ENCODE measurements around the gene ACTR2.
"Not testable (repeated sequence)": the region's sequence is repeated elsewhere in the genome, so short reads cannot be mapped to it uniquely, and the experiment has no call there.

The ACTR2 gene

GRCh38 chr2:65231892-65232477, 4.4 kb downstream of the ACTR2 start:
- DNase-seq = no peak

- DNase-seq = no peak
Measured at GRCh38 chr2:65232636-65233035, 5.0 kb downstream of the ACTR2 start.

GRCh38 chr2:65240657-65241056, 13.0 kb downstream of the ACTR2 start:
- DNase-seq = no peak

GRCh38 chr2:65244452-65244851, 16.8 kb downstream of the ACTR2 start:
- DNase-seq = not testable (repeated sequence)

- no peak for DNase-seq
Measured at GRCh38 chr2:65252640-65253039, 25.0 kb downstream of the ACTR2 start.

GRCh38 chr2:65255356-65255755, 27.7 kb downstream of the ACTR2 start:
- DNase-seq = no peak

GRCh38 chr2:65256054-65256453, 28.4 kb downstream of the ACTR2 start:
- no peak for DNase-seq

- not testable (repeated sequence) for DNase-seq
Measured at GRCh38 chr2:65257866-65258265, 30.2 kb downstream of the ACTR2 start.

- DNase-seq = no peak
Measured at GRCh38 chr2:65261676-65262075, 34.0 kb downstream of the ACTR2 start.

GRCh38 chr2:65263262-65263661, 35.6 kb downstream of the ACTR2 start:
- DNase-seq = no peak

GRCh38 chr2:65263986-65264385, 36.4 kb downstream of the ACTR2 start:
- no peak for DNase-seq

- no peak for DNase-seq
Measured at GRCh38 chr2:65264821-65265670, 37.4 kb downstream of the ACTR2 start.

GRCh38 chr2:65265671-65266045, 38.0 kb downstream of the ACTR2 start:
- no peak for DNase-seq

- no peak for DNase-seq
Measured at GRCh38 chr2:65267008-65267407, 39.4 kb downstream of the ACTR2 start.

- no peak for DNase-seq
Measured at GRCh38 chr2:65268957-65269356, 41.3 kb downstream of the ACTR2 start.

- no peak for DNase-seq
Measured at GRCh38 chr2:65273344-65273743, 45.7 kb downstream of the ACTR2 start.

- DNase-seq = no peak
Measured at GRCh38 chr2:65275141-65275915, 47.7 kb downstream of the ACTR2 start.

- no peak for DNase-seq
Measured at GRCh38 chr2:65276609-65277008, 49.0 kb downstream of the ACTR2 start.

GRCh38 chr2:65277118-65277517, 49.5 kb downstream of the ACTR2 start:
- DNase-seq = no peak

GRCh38 chr2:65277791-65278483, 50.3 kb downstream of the ACTR2 start:
- DNase-seq = no peak

- no peak for DNase-seq
Measured at GRCh38 chr2:65278531-65278981, 50.9 kb downstream of the ACTR2 start.

- DNase-seq = no peak
Measured at GRCh38 chr2:65279756-65280155, 52.1 kb downstream of the ACTR2 start.

Measured in activated T-cell treated with anti-CD3 and anti-CD28 coated beads for 4 hours (primary cell).